Tibial artery (tissue), 4 donors: ENCODE measurements around the gene RCC2.
"Not testable (repeated sequence)": the region's sequence is repeated elsewhere in the genome, so short reads cannot be mapped to it uniquely, and the experiment has no call there.

Experiments
- DNase-seq, 2 donors: peaks; one replicate each; pipeline ENCODE4 v3.0.0-alpha.2; 2019
- H3K27ac ChIP-seq, 2 donors: fragments of 200-600 bp; sonication (generic) in 1 of 2; 1 replicate in 1 of 2; 2 replicates in 1 of 2; pipeline ENCODE4 v1.5.1; 2018 to 2019; ENCODE audit warnings: mild to moderate bottlenecking in 1 of 2
- H3K27me3 ChIP-seq, 2 donors: fragments of 200-600 bp; sonication (generic) in 1 of 2; one replicate each; pipeline versions ENCODE4 v1.5.1 to v1.6.0; 2016 to 2019
- H3K36me3 ChIP-seq, 3 donors: fragments of 200-600 bp; sonication (generic) in 2 of 3; one replicate each; pipeline ENCODE4 v1.5.1; 2016 to 2019; ENCODE audit warnings: mild to moderate bottlenecking in 2 of 3
- H3K4me1 ChIP-seq, 4 donors: fragments of 200-600 bp; sonication (generic) in 2 of 4; 1 replicate in 3 of 4; 2 replicates in 1 of 4; pipeline ENCODE4 v1.5.1; 2016 to 2019
- H3K4me3 ChIP-seq, 2 donors: fragments of 200-600 bp; sonication (generic) in 1 of 2; 1 replicate in 1 of 2; 2 replicates in 1 of 2; pipeline ENCODE4 v1.5.1; 2018 to 2019; ENCODE audit warnings: mild to moderate bottlenecking in 2 of 2
- H3K9me3 ChIP-seq, 3 donors: fragments of 200-600 bp; sonication (generic) in 1 of 3; one replicate each; pipeline ENCODE4 v1.5.1; 2016 to 2019
- intact Hi-C: fragments of 100-400 bp; cut with DNase I; formaldehyde crosslinking; loops from one replicate; pipeline ENCODE4 v1.15.0; 2023; ENCODE audit warnings: low total_unique reads
- TF ChIP-seq, protein P1 (sequence below), 2 experiments: fragments of 200-600 bp in 1 of 2; fragments of 450-650 bp in 1 of 2; IDR thresholded peaks; one replicate each; pipeline ENCODE4 v1.5.1; 2017 to 2019; ENCODE audit warnings: antibody characterized with exemption in 2 of 2, mild to moderate bottlenecking in 1 of 2, moderate library complexity in 1 of 2

Gene RCC2

DNA sequence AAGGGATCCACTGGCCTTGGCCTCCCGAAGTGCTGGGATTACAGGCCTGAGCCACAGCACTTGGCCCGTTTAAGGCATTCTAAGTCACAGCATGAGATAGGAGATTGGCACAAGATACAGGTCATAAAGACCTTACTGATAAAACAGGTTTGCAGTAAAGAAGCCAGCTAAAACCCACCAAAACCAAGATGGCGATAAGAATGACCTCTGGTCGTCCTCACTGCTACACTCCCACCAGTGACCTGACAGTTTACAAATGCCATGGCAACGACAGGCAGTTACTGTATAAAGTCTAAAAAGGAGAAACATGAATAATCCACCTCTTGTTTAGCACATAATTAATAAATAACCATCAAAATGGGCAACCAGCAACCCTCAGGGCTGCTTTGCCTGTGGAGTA, 33.3 kb upstream of the RCC2 start:
- no peak overlapping the region for H3K27ac ChIP-seq
- no peaks in the 10 kb centered on the region for H3K9me3 ChIP-seq
- intact Hi-C loops, result no loop called here
- no peak for DNase-seq
- TF ChIP-seq, protein P1, sequence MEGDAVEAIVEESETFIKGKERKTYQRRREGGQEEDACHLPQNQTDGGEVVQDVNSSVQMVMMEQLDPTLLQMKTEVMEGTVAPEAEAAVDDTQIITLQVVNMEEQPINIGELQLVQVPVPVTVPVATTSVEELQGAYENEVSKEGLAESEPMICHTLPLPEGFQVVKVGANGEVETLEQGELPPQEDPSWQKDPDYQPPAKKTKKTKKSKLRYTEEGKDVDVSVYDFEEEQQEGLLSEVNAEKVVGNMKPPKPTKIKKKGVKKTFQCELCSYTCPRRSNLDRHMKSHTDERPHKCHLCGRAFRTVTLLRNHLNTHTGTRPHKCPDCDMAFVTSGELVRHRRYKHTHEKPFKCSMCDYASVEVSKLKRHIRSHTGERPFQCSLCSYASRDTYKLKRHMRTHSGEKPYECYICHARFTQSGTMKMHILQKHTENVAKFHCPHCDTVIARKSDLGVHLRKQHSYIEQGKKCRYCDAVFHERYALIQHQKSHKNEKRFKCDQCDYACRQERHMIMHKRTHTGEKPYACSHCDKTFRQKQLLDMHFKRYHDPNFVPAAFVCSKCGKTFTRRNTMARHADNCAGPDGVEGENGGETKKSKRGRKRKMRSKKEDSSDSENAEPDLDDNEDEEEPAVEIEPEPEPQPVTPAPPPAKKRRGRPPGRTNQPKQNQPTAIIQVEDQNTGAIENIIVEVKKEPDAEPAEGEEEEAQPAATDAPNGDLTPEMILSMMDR (IDR thresholded peaks at IDR 0.05), result no peak
- peaks cover 0 to 19% of the 10 kb centered on the region in 2 donors for H3K27me3 ChIP-seq
- no peaks in the 10 kb centered on the region for H3K36me3 ChIP-seq
- no peak overlapping the region for H3K4me3 ChIP-seq
- no peaks in the 10 kb centered on the region for H3K4me1 ChIP-seq

DNA sequence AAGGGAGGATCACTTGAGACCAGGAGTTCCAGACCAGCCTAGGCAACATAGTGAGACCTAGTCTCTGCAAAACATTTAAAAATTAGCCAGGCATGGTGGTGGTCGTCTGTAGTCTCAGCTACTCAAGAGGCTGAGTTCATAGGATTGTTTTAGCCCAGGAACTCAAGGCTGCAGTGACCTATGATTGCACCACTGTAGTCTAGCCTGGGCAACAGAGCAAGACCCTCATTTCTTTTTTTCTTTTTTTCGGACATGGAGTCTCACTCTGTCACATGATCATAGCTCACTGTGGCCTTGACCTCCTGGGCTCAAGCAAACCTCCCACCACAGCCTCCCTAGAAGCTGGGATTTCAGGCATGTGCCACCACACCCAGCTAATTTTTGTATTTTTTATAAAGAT, 31.9 kb upstream of the RCC2 start:
- Histone ChIP-seq H3K36me3 (no peaks in the 10 kb centered on the region), H3K4me3 (no peak overlapping the region), H3K9me3 (no peaks in the 10 kb centered on the region), H3K27ac (no peak overlapping the region), H3K27me3 (peaks cover 0 to 26% of the 10 kb centered on the region in 2 donors), H3K4me1 (no peaks in the 10 kb centered on the region)
- intact Hi-C loops, result no loop called here
- TF ChIP-seq, protein P1 (IDR thresholded peaks at IDR 0.05), result no peak
- DNase-seq, result no peak

DNA sequence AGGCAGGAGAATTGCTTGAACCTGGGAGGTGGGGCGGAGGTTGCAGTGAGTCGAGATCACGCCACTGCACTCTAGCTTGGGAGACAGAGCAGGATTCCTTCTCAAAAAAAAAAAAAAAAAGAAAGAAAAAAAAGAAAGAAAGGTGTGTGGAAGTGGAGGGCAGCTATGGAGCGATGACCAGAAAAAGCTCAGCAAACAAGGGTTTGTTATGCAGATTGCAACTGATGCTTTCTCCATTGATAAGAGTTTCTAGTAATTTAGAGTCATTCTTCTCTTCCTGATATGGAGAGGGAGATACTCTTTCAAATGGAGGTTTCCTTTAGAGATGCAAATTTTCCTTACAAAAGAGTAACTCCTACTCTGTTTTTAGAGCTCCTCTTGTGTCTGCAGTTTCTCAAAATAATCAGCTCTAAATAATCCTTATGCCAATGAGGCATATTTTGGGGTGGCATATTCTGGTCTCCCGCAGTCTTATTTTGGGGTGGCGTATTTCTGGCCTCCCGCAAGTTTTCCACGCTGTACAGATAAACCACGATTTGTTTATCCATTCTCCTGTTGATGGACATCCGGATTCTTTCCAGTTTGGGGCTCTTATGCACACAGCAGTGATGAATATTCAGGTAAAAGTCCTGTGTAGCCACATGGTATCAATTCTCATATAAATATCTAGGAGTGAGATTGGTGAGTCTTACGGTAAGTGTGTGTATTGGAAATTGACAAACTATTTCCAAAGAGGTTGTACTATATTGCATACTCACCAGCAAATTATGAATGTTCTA, 30.7 kb upstream of the RCC2 start:
- no peaks in the 10 kb centered on the region for H3K4me1 ChIP-seq
- no peaks in the 10 kb centered on the region for H3K36me3 ChIP-seq
- no peak overlapping the region for H3K4me3 ChIP-seq
- peaks cover 0 to 26% of the 10 kb centered on the region in 2 donors for H3K27me3 ChIP-seq
- no peak overlapping the region for H3K27ac ChIP-seq
- intact Hi-C loops, result no loop called here
- no peak for DNase-seq
- H3K9me3 ChIP-seq, result no peaks in the 10 kb centered on the region
- TF ChIP-seq, protein P1 (IDR thresholded peaks at IDR 0.05), result no peak

DNA sequence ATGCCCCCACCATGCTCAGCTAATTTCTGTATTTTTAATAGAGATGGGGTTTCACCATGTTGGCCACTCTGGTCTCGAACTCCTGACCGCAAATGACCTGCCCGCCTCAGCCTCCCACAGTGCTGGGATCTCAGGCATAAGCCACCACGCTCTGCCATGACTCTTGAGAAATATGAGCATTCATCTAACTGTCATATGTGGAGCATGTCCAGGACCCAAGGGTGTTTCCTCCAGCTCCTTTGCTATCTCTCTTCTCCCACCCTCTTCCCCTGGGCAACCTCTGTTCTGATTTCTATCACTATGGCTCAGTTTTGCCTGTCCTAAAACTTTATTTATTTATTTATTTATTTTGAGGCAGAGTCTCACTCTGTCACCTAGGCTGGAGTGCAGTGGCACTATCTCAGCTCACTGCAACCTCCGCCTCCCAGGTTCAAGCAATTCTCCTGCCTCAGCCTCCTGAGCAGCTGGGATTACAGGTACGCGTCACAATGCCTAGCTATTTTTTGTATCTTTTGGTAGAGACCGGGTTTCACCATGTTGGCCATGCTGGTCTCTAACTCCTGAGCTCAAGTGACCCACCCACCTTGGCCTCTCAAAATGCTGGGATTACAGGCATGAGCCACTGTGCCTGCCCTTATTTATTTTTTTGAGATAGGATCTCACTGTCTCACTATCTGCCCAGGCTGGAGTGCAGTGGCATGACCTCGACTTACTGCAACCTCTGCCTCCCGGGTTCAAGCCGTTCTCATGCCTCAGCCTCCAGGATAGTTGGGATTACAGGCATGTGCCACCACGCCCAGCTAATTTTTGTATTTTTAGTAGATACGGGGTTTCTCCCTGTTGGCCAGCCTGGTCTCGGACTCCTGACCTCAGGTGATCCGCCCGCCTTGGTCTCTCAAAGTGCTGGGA, 29.1 kb upstream of the RCC2 start:
- H3K4me1 ChIP-seq, intact Hi-C loops, DNase-seq, H3K4me3 ChIP-seq, H3K36me3 ChIP-seq, H3K27ac ChIP-seq, H3K9me3 ChIP-seq: not testable (repeated sequence)
- peaks cover 0 to 26% of the 10 kb centered on the region in 2 donors for H3K27me3 ChIP-seq

DNA sequence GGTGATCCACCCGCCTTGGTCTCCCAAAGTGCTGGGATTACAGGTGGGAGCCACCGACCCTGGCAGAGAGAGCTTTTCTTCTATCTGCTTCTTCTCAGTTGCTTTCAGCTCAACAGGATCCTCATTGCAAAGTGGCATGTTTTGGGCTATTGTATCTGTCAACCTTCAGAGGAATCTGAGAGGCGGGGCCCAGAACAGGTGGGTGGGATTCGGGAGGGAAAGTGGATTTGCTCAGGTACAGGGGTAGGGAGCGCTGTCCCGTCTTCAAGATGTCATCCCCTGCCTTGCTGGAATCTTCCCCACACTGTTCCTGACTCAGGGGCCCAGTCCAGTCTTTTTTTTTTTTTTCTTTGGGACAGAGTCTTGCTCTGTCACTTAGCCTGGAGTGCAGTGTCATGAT, 26.9 kb upstream of the RCC2 start:
- no peaks in the 10 kb centered on the region for H3K9me3 ChIP-seq
- no peak for DNase-seq
- H3K4me1 ChIP-seq, result no peaks in the 10 kb centered on the region
- no peak overlapping the region for H3K4me3 ChIP-seq
- peaks cover 0 to 28% of the 10 kb centered on the region in 2 donors for H3K27me3 ChIP-seq
- intact Hi-C loops, result no loop called here
- TF ChIP-seq, protein P1 (IDR thresholded peaks at IDR 0.05), result no peak
- no peaks in the 10 kb centered on the region for H3K36me3 ChIP-seq
- H3K27ac ChIP-seq, result no peak overlapping the region

DNA sequence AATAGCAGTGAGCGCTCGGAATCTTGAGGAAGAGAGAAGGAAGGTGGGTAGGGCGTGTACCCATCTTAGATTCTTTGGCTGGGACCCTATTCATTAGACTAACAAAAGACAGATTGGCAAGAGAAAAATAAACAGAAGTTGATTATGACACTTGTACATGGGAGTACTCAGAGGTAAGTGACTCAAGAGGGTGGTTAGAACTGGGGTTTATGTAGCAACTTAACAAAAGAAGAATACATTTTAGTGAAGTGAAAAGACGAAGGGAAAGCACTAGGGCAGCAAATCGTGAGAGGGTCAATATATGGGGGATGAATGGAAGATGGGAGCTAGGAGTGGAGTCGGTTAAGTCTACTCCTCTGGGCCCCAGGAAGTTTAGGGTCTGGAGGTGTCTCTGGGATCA, 25.8 kb upstream of the RCC2 start:
- Histone ChIP-seq H3K4me3 (no peak overlapping the region), H3K4me1 (no peaks in the 10 kb centered on the region), H3K9me3 (no peaks in the 10 kb centered on the region), H3K27me3 (peaks cover 0 to 36% of the 10 kb centered on the region in 2 donors), H3K27ac (no peak overlapping the region), H3K36me3 (no peaks in the 10 kb centered on the region)
- TF ChIP-seq, protein P1 (IDR thresholded peaks at IDR 0.05), result no peak
- intact Hi-C loops, result no loop called here
- no peak for DNase-seq
